ENCODE results near the gene ADAM23. TPM values are rescaled to one million over a fixed set of nuclear protein-coding genes. Genes with fewer than 3 reads are reported as not detected.
A peak's percentile ranks its signal among the peaks of the same experiment; 100 is the strongest.
"Not testable (repeated sequence)": the region's sequence is repeated elsewhere in the genome, so short reads cannot be mapped to it uniquely, and the experiment has no call there.

ADAM23 gene, protein sequence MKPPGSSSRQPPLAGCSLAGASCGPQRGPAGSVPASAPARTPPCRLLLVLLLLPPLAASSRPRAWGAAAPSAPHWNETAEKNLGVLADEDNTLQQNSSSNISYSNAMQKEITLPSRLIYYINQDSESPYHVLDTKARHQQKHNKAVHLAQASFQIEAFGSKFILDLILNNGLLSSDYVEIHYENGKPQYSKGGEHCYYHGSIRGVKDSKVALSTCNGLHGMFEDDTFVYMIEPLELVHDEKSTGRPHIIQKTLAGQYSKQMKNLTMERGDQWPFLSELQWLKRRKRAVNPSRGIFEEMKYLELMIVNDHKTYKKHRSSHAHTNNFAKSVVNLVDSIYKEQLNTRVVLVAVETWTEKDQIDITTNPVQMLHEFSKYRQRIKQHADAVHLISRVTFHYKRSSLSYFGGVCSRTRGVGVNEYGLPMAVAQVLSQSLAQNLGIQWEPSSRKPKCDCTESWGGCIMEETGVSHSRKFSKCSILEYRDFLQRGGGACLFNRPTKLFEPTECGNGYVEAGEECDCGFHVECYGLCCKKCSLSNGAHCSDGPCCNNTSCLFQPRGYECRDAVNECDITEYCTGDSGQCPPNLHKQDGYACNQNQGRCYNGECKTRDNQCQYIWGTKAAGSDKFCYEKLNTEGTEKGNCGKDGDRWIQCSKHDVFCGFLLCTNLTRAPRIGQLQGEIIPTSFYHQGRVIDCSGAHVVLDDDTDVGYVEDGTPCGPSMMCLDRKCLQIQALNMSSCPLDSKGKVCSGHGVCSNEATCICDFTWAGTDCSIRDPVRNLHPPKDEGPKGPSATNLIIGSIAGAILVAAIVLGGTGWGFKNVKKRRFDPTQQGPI
- 61.2 TPM for total RNA-seq
- long read RNA-seq, full-length matches to known transcripts = 90 of 129 reads
- long read RNA-seq, partial matches to known transcripts = 20 of 129 reads
- long read RNA-seq, other reads (novel, unspliced or antisense) = 19 of 129 reads

DNA sequence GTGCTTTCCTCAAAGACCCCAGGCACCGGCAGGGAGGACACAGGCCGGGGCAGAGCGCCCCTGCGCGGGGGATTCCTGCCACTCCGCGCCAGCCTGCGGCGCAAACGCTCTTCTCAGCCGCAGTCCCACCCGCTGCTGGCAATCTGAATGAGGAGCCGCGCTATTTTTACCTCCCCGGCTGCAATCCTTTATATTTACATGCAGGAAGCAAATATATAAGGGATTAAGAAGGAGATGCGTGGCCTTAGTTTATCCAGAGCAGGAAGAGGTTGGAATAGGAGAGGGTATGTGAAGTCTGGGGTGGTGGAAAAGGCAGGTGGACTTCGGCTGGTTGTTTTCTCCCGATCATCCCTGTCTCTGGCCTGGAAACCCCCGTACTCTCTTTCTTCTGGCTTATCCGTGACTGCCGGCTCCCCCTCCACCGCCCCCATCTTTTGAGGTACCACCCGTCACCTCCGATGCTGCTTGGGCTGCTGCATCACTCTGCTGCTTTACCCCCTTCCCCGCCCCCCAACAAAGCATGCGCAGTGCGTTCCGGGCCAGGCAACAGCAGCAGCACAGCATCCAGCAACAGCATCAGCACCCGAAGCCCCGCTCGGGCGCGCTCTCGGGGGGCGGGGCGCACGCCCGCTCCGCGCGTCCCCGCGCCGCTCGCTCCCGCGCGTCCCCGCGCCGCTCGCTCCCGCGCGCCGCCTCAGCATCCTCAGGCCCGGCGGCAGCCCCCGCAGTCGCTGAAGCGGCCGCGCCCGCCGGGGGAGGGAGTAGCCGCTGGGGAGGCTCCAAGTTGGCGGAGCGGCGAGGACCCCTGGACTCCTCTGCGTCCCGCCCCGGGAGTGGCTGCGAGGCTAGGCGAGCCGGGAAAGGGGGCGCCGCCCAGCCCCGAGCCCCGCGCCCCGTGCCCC, at the start of gene ADAM23:
ADAM23 (plus strand) TSS at position 700 of the 902 bp plus-strand sequence. CDS start 335 bp downstream, outside the sequence.
- intact Hi-C loops (cut with micrococcal nuclease) = no loop called here
- Histone ChIP-seq H3K4me1 (peaks cover 44% of the 10 kb centered on the region), H3K36me3 (no peaks in the 10 kb centered on the region), H3K9me3 (replicated peaks) (no peaks in the 10 kb centered on the region), H3K27me3 (ENCODE audit: low read depth) (peaks cover 52% of the 10 kb centered on the region), H3K27ac (replicated peaks) (peak within 1 kb of the TSS; percentile 90), H3K4me3 (peak within 1 kb of the TSS; percentile 77)
- DNase-seq = peak; percentile 54
- TF ChIP-seq, protein P1, sequence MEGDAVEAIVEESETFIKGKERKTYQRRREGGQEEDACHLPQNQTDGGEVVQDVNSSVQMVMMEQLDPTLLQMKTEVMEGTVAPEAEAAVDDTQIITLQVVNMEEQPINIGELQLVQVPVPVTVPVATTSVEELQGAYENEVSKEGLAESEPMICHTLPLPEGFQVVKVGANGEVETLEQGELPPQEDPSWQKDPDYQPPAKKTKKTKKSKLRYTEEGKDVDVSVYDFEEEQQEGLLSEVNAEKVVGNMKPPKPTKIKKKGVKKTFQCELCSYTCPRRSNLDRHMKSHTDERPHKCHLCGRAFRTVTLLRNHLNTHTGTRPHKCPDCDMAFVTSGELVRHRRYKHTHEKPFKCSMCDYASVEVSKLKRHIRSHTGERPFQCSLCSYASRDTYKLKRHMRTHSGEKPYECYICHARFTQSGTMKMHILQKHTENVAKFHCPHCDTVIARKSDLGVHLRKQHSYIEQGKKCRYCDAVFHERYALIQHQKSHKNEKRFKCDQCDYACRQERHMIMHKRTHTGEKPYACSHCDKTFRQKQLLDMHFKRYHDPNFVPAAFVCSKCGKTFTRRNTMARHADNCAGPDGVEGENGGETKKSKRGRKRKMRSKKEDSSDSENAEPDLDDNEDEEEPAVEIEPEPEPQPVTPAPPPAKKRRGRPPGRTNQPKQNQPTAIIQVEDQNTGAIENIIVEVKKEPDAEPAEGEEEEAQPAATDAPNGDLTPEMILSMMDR (IDR thresholded peaks at IDR 0.05; ENCODE audit: borderline replicate concordance) = peak; percentile 46

DNA sequence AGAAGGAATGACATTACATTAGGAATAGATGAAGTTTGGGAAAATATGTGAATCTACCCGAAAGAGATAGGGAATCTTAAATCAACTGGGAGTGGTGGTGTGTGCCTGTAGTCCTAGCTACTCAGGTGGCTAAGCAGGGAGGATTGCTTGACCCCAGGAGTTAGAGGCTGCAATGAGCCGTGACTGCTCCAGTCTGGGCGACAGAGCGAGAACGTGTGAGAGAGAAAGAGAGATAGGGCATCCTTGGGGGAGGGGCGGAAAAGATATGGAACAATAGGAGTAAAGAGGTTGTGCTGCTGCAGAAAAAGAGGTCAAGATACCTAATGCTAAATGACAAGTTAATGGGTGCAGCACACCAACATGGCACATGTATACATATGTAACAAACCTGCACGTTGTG, 47.1 kb upstream of the ADAM23 start:
- no peaks in the 10 kb centered on the region for H3K9me3 ChIP-seq (replicated peaks)
- no peaks in the 10 kb centered on the region for H3K4me1 ChIP-seq
- H3K27ac ChIP-seq (replicated peaks) = no peak overlapping the region
- no peak overlapping the region for H3K4me3 ChIP-seq
- TF ChIP-seq, protein P1 (IDR thresholded peaks at IDR 0.05; ENCODE audit: borderline replicate concordance) = no peak
- no peaks in the 10 kb centered on the region for H3K36me3 ChIP-seq
- DNase-seq = no peak
- H3K27me3 ChIP-seq (ENCODE audit: low read depth) = no peaks in the 10 kb centered on the region
- intact Hi-C loops (cut with micrococcal nuclease) = no loop called here

DNA sequence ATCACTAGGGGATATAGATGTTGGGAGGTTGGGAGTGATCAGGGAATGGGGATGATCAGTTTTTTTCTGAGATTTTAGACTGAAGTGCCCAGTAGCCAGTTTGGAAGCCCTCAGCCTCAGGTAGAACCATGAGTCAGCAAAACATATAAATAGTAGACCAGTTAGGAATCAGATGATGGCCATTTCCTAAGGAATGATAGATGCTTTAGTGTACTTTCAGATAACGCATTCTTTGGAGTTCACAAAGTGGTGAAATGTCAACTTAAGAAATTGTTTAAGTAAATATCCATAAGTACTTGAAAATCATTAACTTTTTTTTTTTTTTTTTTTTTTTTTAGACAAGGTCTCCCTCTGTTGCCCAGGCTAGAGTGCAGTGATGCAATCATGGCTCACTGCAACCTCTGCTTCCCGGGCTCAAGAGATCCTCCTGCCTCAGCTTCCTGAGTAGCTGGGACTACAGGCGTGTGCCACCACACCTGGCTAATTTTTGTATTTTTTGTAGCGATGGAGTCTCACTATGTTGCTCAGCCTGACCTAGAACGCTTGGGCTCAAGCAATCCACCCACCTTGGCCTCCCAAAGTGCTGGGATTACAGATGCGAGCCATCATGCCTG, 40.3 kb upstream of the ADAM23 start:
- intact Hi-C loops (cut with micrococcal nuclease); H3K36me3 ChIP-seq; H3K27ac ChIP-seq (replicated peaks); DNase-seq; H3K27me3 ChIP-seq (ENCODE audit: low read depth); H3K4me3 ChIP-seq; H3K9me3 ChIP-seq (replicated peaks); H3K4me1 ChIP-seq: not testable (repeated sequence)

DNA sequence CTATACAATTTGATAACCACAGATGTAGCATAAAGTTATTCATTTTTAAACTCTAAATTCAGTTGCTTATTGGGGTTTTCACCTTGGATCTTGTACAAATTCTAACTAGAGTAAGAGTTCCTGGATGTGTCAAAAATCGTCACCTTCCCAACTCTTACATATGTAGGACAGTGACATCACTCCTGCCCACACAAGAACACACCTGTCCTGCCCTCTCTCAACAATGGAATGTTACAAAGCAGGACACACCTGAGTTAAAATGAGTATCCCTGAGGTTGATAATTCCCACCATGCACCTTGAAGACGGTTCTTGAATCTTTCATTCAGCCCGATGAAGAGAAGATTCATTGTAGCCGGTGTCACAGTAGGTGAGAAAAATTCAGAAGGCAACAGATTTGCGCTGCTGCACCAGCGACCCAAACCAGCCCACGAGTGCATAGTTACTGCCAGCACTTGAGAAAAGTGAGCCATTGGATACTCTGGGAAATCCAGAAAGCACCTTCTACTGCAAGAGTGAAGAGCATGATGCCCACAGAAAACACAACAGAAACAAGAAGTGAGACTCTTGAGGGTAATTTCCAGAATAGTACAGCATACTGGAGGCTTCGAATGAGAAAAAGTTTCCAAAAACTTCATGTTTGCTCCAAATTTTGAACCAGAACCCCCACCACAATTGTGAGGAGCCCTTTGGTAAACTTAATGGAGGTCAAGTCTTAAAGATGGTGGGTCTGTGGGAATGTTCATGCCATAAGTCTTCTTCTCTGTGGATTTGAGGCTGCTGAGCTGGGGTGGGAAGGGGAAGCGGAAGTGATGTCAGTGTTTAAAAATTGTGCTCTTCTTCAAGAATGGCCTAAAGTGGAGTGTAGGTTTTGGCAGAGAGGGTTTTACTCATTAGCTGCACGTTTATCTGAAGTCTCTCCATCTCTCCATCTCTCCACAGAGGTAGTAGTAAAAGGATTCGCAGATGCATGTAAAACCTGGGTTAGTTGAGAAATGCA, 34.7 kb upstream of the ADAM23 start:
- H3K4me1 ChIP-seq = no peaks in the 10 kb centered on the region
- peaks cover 12% of the 10 kb centered on the region for H3K9me3 ChIP-seq (replicated peaks)
- TF ChIP-seq, protein P1 (IDR thresholded peaks at IDR 0.05; ENCODE audit: borderline replicate concordance) = no peak
- intact Hi-C loops (cut with micrococcal nuclease) = no loop called here
- DNase-seq = no peak
- no peaks in the 10 kb centered on the region for H3K27me3 ChIP-seq (ENCODE audit: low read depth)
- H3K36me3 ChIP-seq = no peaks in the 10 kb centered on the region
- no peak overlapping the region for H3K4me3 ChIP-seq
- no peak overlapping the region for H3K27ac ChIP-seq (replicated peaks)

DNA sequence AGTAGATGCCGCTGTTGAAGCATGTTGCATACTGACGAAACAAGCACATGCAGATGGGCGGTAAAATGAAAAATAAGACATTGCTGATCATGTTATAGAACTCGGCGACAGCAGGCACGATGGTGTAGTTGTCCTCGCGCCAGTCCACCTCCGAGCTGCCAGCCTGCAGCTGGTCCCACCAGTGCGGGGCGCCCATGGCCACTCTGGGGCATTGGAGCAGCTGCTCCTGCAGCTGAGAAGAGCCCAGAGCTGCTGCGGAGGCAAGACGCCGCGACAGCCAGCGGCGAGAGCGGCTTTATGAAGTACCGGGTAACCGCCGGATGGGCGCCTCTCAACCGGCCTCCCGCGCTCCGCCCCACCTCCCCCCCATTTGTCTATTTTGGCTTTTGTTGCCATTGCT, 32.6 kb upstream of the ADAM23 start:
- no peak for DNase-seq
- Histone ChIP-seq H3K27ac (replicated peaks) (no peak overlapping the region), H3K36me3 (no peaks in the 10 kb centered on the region), H3K4me3 (no peak overlapping the region), H3K4me1 (no peaks in the 10 kb centered on the region), H3K27me3 (ENCODE audit: low read depth) (no peaks in the 10 kb centered on the region), H3K9me3 (replicated peaks) (peaks cover 12% of the 10 kb centered on the region)
- intact Hi-C loops (cut with micrococcal nuclease) = no loop called here
- TF ChIP-seq, protein P1 (IDR thresholded peaks at IDR 0.05; ENCODE audit: borderline replicate concordance) = no peak

Data from left ventricle myocardium inferior (tissue), 1 donor.